Measurements from ENCODE around the gene C6orf89.
"Not testable (repeated sequence)": the region's sequence is repeated elsewhere in the genome, so short reads cannot be mapped to it uniquely, and the experiment has no call there.

C6orf89 gene

DNA sequence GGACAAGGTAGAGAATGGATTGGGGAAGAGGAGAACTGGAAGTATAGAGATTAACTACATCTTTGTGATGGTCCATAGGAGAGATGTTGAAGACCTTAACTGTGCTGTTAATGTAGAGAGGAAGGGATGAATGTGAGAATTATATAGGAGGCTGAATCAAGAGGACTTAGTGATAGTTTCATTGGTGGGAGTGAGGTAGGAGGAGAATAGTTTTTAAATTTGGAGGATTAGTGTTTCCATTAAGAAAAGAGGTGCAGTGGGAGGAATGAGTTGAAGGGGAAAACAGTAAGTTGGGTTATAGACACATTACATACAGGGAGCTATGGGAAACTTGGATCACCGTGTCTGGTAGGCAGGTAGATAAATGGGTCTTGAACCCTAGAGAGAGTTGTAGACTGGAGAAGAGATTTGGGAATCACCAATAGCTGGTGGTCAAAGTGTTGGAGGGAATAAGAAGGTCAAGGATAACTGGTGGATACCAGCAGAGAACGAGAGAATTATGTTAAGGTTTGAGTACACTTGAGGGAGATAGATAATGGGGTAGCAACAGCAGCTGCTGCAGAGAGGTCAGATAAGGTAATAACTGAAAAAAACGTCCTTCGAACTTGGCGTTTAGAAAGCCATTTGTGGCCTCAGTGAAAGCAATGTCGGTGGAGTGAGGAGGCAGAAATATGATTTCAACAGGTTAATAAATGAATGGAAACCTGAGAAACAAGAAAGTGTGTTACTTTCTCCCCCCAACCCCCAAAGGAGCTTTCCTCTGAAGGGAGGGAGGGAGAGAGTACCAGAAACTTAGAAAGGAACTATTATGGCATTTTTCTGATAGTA lies 3.1 kb downstream of the C6orf89 start:
- no peak for DNase-seq

DNA sequence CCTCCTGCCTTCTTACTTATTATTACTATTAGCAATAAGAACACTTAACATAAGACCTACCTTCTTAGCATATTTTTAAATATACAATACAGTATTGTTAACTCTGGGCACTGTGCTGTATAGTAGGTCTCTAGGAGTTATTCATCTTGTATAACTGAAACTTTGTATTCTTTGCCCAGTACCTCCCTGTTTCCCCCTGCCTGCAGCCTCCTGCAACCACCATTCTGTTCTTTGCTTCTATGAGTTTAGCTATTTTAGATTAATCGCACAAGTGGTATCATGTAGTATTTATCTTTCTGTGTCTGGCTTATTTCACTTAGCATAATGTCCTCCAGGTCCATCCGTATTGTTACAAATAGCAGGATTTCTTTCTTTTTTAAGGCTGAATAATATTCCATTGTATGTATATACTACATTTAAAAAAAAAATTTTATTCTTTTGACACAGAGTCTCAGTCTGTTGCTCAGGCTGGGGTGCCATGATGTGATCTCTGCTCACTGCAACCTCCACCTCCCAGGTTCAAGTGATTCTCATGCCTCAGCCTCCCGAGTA lies 4.4 kb downstream of the C6orf89 start:
- no peak for DNase-seq

DNA sequence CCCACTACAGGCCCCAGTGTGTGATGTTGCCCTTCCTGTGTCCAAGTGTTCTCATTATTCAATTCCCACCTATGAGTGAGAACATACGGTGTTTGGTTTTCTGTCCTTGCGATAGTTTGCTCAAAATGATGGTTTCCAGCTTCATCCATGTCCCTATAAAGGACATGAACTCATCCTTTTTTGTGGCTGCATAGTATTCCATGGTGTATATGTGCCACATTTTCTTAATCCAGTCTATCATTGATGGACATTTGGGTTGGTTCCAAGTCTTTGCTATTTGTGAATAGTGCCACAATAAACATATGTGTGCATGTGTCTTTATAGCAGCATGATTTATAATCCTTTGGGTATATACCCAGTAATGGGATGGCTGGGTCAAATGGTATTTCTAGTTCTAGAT lies 5.4 kb downstream of the C6orf89 start:
- DNase-seq: not testable (repeated sequence)

DNA sequence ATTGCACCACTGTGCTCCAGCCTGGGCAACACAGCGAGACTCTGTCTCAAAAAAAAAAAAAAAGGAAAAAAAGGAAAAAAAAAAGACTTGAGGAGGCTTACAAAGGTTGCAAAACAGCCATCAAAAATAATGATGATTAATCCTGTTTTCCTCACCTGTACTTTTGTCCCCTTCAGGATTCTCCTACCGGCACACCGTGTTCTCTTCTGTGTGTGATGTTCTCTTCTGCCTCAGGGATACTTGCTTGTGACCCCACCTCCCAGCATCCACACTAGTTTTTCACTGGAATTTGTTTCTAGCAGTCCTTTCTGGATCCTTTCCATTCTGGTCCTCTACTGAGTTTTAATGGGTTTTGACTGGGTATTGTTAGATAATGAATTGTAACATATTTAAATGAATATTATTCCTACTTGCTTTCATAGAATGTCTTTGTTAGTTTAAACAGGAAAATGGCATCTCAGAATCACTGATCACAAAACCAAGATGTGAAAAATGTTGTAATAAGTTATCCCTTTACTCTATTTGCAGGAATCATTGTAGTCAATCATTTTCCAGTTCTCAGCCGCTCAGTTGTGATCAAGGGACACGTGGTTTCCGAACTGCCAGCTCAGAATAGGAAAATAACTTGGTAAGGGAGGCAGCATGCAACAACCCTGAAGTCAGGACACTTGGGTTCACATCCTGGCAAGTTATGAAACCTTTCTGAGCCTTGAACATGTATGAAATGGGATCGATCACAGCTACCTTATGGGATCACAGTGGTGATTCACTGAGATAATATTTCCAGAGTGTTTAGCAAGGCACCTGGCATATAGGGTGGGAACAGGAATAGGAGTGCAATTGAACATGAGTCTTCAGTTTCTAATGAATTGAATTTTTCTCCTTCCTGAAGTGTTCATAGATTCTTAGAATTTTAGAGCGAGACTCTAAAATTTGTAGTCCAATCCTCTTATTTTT lies 8.5 kb downstream of the C6orf89 start:
- no peak for DNase-seq

DNA sequence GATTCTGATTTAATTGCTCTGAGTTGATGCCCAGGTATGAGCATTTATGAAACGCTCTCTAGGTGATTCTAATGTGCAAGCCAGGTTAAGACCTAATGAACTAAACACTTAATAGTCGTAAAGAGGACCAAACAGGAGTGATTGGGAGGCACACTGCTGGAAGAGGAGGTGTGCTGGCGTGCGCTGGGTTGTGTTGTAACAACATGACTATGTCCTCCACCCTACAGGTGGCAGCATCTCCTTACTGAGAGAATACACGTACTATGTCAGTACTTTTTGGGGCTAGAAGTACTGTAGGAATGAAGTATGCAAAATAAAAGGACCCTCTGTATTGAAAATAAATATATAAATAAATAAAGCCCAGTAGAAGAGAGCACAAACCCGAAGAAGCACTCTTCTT lies 11.9 kb downstream of the C6orf89 start:
- no peak for DNase-seq

DNA sequence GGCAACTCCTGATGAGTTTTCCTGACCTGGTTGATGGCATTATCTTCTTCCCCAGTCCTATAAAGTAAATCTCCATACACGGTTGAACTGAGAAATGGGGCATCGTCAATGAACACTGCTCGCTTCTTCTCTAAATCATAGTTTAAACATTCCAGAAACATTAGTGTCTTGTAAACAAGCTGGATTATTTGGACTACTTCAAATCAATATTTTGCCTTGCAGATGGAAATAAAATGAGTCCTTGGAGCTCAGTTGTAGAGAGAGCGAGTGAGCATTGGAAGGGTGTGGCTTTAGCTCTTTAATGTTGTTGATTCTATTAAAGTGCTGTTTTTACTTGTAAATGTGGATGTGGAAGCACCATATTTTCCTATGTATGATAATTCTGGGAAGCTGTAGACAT lies 18.4 kb downstream of the C6orf89 start:
- DNase-seq: no peak

DNA sequence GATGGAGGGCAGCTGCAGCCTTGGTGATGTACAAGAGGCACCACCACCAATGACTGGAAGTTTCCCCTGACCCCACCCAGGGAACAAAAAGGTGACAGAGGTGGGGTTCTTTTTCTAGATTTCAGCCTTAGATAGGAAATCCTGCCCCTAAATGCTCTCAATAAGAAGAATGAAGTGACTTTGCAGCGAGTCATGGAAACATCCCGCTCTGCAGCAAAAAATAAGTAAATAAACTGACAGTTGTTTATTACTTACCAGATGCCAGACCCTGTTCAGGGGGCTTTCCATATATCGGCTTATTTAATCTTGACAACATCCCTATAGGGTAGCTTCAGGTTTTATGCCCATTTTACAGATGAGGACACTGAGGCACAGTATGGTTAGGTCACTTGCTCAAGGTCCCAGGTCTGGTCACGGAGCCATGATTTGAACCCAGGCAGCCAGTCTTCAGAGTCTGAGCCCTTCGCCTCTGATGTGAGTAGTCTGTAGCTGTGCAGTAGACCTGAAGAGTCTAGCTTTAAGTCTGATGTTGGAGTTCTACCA lies 19.2 kb downstream of the C6orf89 start:
- no peak for DNase-seq

DNA sequence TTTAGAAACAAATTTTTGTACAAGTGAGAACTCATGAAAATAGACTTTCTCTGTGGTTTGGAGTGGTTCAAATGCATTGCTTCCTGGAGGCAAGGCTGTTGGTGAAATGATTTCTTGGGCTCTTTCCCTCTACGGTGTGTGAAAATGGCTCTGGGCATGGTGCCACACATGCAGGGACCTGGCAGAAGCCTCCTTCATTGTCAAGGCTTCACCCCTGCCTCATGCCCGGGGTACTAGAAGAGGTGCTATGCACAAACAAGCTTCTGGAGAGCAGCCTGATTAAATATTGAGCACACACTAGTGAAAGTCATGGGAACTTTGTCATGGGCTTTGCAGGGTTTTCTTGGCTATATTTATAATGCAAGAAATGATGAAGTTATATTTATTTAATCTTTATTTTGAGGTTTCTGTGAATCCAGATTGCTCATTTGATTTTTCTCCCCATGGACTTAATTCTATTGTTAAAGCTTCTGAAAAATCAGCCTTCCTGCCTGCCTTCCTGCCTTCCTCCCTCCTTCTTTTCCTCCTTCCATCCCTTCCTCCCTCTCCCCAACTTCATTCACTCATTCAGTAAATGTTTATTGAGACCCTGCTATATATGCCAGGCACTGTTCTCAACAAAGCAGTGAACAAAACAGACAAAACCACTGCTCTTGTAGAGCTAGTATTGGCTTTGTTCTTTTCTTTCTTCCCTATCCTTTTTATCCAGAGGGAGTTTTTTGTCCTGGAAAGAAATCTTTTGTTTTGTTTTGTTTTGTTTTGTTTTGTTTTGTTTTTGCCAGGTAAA lies 21.0 kb downstream of the C6orf89 start:
- DNase-seq: no peak

DNA sequence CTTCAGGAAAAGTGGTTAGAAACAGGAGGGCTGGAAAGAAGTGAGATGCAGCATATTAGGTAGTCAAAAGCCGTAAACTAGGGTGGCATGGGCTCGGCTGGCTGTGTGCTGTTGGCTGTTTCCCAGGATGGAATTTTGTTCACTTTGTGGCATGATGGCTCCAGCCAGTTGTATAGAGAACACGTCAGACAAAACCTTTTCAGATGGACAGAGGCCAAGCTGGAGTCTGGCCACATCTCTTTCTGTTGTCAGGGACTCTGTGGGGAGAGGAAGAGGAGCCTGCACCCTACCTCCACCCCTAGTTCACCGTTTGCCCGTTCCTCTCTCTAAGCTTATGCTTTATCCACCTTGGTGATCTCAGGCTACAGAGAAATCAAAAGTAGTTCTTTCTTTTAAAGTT lies 22.0 kb downstream of the C6orf89 start:
- no peak for DNase-seq

DNA sequence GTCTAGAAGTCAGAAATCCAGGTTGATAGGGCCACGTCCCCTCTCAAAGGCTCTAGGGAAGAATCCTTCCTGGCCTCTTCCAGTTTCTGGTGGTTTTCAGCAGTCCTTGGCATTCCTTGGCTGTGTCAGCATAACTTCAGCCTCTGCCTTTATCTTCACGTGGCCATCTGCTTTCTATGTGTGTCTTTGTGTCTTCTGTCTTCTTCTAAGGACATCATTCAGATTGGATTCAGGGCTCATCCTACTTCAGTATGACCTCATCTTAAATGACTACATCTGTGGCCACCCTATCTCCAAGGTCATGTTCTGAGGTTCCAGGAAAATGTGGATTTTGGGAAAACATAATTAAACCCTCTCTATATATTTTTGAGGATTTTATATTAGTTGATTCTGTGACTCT lies 23.0 kb downstream of the C6orf89 start:
- DNase-seq: no peak

DNA sequence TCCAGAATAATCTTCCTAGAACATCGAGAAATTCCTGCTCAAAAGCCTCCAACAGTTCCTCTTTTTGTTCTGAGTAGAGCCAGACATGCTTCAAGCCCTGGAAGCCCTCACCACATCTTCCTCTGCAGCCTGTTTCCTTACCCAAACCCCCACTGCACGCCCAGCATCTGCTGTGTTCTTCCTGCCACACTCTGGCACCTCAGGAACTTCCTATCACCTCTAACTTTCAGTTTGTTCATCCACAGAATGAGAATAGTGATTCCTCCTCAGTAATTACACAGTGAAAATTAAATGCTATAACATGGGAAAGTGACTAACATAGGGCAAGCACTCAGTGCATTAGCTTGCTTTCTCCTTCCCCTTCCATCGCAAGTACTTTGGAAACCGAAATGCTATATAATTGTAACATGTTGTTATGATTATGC lies 26.3 kb downstream of the C6orf89 start:
- no peak for DNase-seq

DNA sequence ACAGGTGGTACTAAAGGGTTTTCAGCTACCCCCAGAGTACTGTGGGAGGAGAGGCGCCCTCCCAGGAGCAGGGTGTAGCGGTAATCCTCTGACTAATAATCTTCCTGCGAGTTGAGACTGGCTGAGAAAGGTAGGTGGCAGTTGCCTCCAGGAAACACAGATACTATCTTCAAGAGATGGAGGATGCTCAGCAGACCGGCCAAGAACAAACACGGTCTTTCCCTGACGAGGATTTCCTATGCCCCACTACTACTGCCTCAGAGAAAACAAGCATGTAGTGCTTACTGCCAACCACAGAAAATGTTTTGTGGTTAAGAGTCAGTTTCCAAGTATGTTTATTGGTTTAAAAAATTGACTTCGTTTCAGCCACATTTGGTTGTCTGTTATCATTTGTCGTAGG lies 26.8 kb downstream of the C6orf89 start:
- DNase-seq: peak; percentile 78

DNA sequence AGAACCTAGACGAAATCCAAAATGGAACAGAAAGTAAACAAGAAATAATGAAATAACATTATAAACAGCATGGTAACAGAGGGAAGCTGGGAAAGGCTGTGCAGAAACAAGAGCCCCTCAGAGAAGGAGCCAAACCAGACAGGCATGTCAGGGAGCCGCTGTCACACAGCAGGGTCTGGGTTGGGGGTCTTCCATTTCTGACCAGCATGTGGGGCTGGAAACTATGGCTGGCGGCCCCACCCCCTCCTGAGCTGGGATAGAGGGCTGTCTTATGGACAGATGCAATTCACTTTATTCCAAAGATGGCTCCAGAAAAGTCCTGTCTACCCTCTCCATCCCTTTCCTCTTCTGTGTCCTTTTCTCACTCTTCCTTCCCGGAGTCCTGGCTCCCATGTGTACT lies 27.3 kb downstream of the C6orf89 start:
- no peak for DNase-seq

DNA sequence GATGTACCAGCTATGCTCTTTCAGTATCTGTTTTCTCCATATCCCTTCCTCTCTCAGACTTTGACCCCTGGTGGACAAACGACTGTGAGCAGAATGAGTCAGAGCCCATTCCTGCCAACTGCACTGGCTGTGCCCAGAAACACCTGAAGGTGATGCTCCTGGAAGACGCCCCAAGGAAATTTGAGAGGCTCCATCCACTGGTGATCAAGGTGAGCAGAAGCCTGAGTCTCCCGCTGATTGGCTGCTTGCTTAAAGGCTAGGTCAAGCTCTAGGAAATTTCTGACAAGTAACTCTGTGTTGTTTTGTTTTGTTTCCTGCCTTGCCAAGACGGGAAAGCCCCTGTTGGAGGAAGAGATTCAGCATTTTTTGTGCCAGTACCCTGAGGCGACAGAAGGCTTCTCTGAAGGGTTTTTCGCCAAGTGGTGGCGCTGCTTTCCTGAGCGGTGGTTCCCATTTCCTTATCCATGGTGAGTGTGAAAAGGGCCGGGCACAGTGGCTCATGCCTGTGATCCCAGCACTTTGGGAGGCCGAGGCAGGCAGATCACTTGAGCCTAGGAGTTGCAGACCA lies 28.6 kb downstream of the C6orf89 start:
- no peak for DNase-seq

DNA sequence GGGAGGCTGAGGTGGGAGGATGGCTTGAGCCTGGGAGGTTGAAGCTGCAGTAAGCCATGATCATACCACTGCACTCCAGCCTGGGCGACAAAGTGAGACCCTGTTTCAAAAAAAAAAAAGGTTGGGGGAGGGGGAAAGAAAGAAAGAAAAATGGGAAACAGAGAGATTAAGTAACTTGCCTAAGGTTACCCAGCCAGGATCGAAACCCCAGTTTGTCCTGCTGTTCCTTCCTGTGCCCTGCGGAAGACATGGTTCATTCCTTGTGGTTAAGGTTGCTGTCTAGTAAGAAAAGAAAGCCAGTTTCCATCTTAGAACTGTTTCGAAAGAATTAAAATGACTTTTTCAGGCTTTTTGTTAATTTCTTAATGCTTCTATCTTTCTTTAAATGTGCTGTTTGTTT lies 29.8 kb downstream of the C6orf89 start:
- DNase-seq: no peak

DNA sequence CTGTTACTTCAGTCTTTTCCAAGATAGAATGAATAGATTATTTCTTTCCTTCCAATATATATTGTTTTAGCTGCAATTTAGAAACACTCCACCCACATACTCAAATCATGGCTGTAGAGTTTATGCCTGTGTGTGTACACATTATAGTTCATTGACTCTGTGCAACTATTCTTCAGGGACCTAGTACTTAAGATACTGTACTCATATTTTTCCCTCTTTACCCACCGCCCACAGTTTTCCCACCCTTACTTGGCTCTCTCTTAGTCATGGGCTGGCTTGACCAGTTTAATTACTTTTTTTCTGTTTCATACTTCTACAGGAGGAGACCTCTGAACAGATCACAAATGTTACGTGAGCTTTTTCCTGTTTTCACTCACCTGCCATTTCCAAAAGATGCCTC lies 30.4 kb downstream of the C6orf89 start:
- no peak for DNase-seq

DNA sequence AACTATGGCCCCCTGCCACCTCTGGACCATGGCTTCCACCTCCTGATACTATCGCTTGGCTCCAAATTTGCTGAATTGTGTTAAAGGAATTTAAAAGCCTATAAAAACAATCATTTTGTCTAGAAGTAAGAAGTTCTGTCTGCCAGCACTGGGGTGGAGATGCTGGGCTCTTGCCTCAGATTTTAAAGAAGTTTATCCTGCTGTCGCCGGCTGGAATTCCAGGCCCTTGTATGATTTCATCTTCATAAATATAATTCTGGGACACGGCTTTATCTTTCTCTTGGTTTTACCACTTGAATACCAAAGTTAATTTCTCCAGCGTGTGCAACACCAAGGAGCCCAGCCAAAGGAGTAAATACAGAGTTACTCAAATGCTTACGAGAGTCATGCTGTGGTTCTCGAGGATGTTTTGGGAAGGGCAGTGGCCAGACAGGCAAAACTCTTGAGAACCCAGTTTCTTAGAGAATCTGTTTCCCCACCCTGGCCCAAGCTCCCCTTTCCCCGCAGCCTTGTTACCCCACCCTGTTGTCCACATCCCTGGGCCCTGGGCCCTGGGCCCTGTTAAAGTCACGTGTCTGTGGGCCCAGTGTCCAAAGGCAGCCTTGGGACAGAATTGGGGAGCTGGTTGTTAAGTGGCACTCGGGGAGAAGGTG lies 31.9 kb downstream of the C6orf89 start:
- DNase-seq: no peak

DNA sequence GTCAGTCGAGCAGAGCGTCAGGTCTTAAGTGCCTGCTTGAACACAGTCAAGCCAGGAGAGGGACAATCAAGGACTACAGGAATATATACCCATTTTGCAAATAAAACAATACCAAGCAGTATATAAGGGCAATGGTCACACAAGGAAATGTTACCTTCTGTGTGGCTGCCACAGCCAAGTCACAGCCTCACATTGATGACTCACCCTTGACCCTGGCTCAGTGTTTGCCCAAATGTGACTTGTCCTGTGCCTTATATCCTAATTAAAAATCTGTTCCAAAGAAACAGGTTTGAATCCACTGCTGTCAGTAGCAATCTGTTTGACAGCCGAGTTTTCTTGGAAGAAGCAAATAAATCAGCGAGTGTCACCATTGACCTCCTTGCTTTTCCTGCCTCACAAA lies 34.3 kb downstream of the C6orf89 start:
- DNase-seq: no peak

DNA sequence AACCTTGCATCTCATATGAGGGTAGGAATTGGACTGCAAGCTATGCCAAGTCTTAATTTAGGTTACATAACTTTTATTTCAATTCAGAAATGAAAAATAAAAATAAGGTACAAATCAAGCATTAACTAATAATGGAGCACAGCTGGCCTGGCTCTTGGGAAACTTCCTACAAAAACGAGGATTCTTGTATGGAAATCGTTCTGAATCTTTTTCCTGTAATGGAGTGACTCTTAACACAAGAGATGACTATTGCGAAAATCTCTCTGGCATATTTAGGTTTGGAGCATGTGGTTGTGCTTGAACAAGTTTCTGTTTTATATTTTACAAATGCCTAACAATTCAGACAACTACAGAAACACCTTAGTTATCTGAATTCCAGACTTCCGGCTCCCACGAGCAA lies 34.8 kb downstream of the C6orf89 start:
- no peak for DNase-seq

DNA sequence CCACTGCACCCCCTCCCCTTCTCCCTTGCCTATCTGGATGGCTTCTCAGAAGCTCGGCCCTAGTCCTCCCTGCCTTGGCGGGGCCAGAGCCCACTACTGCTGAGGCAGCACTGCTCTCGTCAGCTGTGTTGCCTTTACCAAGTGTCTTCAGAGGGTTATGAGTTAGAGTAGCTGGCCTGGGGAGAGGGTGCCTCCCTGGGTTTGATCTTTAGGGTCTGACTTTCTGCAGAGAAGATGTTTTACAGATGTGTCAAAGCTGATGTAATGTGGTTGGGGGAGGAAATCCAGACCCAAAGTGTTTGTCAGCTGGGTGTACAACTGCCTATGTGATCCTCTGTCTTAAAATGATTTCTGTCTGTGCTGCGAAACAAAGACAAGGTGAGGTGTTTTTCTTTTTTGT lies 38.4 kb downstream of the C6orf89 start:
- DNase-seq: no peak

DNA sequence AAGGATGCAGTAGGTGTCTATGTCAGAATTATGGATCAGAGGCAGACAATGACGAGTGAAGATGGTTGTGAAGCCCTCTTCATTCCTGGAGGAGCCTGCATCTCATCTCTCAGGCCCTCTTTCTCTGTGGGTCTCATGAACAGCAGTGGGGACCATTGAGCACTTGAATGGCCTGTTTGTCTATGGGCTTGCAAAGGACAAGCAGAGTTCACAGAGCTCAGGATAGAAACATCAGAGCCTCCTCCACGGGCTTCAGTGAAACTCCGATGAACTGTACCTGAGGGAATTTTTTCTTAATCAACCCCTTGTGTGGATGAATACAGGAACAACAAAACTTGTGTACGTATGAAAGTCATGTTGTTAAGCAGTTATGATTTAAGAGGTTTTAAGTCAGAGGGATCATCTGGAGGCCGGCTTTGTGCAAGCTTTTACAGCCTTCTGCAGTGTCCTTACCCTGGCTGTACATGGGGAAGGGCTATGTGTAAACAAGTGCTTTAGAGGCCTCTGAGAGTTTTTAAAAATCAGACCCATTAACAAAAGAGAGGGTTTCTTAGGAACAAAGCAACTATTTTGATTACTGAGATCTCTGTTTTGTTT lies 39.1 kb downstream of the C6orf89 start:
- no peak for DNase-seq
